Transverse colon (tissue), 4 donors: ENCODE results near the gene MFAP4. TPM values are rescaled to one million over a fixed set of nuclear protein-coding genes. Genes with fewer than 3 reads are reported as not detected.
A peak's percentile ranks its signal among the peaks of the same experiment; 100 is the strongest.

Experiments used
- DNase-seq: peaks from one replicate; pipeline ENCODE4 v3.0.0-alpha.2; 2019
- H3K27ac ChIP-seq, 4 donors: fragments of 200-600 bp; sonication (generic); 2 replicates each; pipeline ENCODE4 v1.5.1; 2016 to 2018; ENCODE audit warnings: inconsistent platforms in 4 of 4
- H3K27me3 ChIP-seq: fragments of 200-600 bp; sonication (generic); 2 replicates; pipeline ENCODE4 v1.5.1; 2017; ENCODE audit warnings: inconsistent platforms
- H3K36me3 ChIP-seq, 4 donors: fragments of 200-600 bp; sonication (generic); 2 replicates each; pipeline ENCODE4 v1.5.1; 2017 to 2019; ENCODE audit warnings: inconsistent platforms in 4 of 4
- H3K4me1 ChIP-seq, 4 donors: fragments of 200-600 bp; sonication (generic); 2 replicates each; pipeline ENCODE4 v1.5.1; 2017 to 2020; ENCODE audit warnings: inconsistent platforms in 4 of 4
- H3K4me3 ChIP-seq, 4 donors: fragments of 200-600 bp; sonication (generic); 1 replicate in 1 of 4; 2 replicates in 3 of 4; pipeline versions ENCODE4 v1.5.1 to v1.6.1; 2017 to 2019; ENCODE audit warnings: inconsistent platforms in 4 of 4
- H3K9me3 ChIP-seq, 2 donors: fragments of 200-600 bp; sonication (generic); 2 replicates each; pipeline ENCODE4 v1.5.1; 2017 to 2019; ENCODE audit warnings: inconsistent platforms in 2 of 2
- CTCF ChIP-seq, 5 experiments: fragments of 200-600 bp in 3 of 5; fragments of 450-650 bp in 2 of 5; sonication (generic) in 3 of 5; IDR thresholded peaks; 1 replicate in 2 of 5; 2 replicates in 3 of 5; pipeline ENCODE4 v1.5.1; 2016 to 2017; ENCODE audit warnings: antibody characterized with exemption in 5 of 5, inconsistent platforms in 3 of 5, mild to moderate bottlenecking in 2 of 5, moderate library complexity in 1 of 5
- EP300 ChIP-seq: sonication (generic); formaldehyde crosslinking; IDR thresholded peaks from one replicate; pipeline ENCODE4 v1.6.1; 2017; ENCODE audit warnings: antibody characterized with exemption, low read depth
- POLR2A ChIP-seq: fragments of 450-650 bp; IDR thresholded peaks from one replicate; pipeline ENCODE4 v1.6.1; 2016; ENCODE audit warnings: antibody characterized with exemption, mild to moderate bottlenecking, moderate library complexity
- POLR2AphosphoS5 ChIP-seq, 3 donors: sonication (generic); formaldehyde crosslinking; IDR thresholded peaks; one replicate each; pipeline ENCODE4 v1.6.1; 2016; ENCODE audit warnings: antibody characterized with exemption in 3 of 3
- WGBS, 2 donors: methylation state at CpG; one replicate each; pipeline ENCODE4 v1.1.5; 2018; ENCODE audit warnings: low coverage in 1 of 2; 5-methylcytosine and 5-hydroxymethylcytosine counted together
- in situ Hi-C, 4 donors: fragments of 200-750 bp; cut with MboI; loops; one replicate each; pipeline versions ENCODE4 v1.15.0 to v1.15.1; 2017; ENCODE audit warnings: low sequenced_read_pairs in 3 of 4, low pct_ligation_motif_present in 1 of 4, low pct_unique_long_range_greater_than_20kb in 1 of 4
- intact Hi-C: fragments of 100-400 bp; cut with DNase I; formaldehyde crosslinking; loops from one replicate; pipeline ENCODE4 v1.15.1; 2023; ENCODE audit warnings: low total_unique reads
- total RNA-seq, 4 donors: library from RNA; depleted of rRNA; stranded (reverse); fragments of >200 nt; gene quantifications; one replicate each; pipeline ENCODE4 v1.1.0, GENCODE V29; 2016

Gene MFAP4
- total RNA-seq, 4 donors from 2014 or later, result 39.7 to 67.3 (median 51.5) TPM

- Histone ChIP-seq H3K36me3 (no peaks in the 10 kb centered on the region), H3K4me1 (peaks cover 18 to 32% (median 19%) of the 10 kb centered on the region in 4 donors), H3K9me3 (no peaks in the 10 kb centered on the region), H3K27me3 (no peaks in the 10 kb centered on the region), H3K27ac (no peak overlapping the region), H3K4me3 (no peak overlapping the region)
- DNase-seq, result no peak
- in situ Hi-C loops (no loop called here), intact Hi-C loops (no loop called here)
- WGBS, 2 donors, result 83% methylated on average over 1 to 7 of the region's 7 CpGs
- TF ChIP-seq POLR2AphosphoS5 (IDR thresholded peaks at IDR 0.05) (no peak), EP300 (no peak), POLR2A (no peak), CTCF (IDR thresholded peaks at IDR 0.05) (no peak)
Observed at GRCh38 chr17:19391432-19391831, 4.4 kb upstream of the MFAP4 start.

DNA sequence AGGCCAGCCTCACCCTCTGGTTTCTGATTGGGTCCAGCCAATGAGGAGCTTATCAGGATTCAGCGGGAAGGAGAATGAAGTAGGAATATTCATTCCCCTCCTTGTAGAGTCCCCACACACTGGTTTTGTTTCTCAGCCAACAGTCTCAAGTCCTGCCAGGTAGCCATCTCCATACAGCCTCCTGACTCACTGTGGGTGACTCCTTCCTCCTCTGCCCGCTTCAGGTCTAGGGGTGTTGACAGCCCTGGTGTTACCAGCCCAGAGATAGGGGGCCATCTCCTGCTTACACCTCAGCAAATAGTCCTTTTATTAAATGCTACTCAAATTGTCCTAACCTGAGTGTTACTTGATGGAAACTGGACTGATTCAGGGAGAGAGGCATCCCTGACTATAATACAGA, 4.0 kb upstream of the MFAP4 start:
- no peaks in the 10 kb centered on the region for H3K27me3 ChIP-seq
- intact Hi-C loops (no loop called here), in situ Hi-C loops (no loop called here)
- TF ChIP-seq EP300, result no peak
- no peak for TF ChIP-seq POLR2A
- no peak for TF ChIP-seq POLR2AphosphoS5 (IDR thresholded peaks at IDR 0.05)
- TF ChIP-seq CTCF (IDR thresholded peaks at IDR 0.05), result no peak
- no peaks in the 10 kb centered on the region for H3K9me3 ChIP-seq
- DNase-seq, result no peak
- peaks cover 22 to 36% (median 23%) of the 10 kb centered on the region in 4 donors for H3K4me1 ChIP-seq
- no peak overlapping the region for H3K27ac ChIP-seq
- no peak overlapping the region for H3K4me3 ChIP-seq
- no peaks in the 10 kb centered on the region for H3K36me3 ChIP-seq
- WGBS, 2 donors, result 95% methylated on average over 2 of the region's 2 CpGs; no CpG with 5 or more reads in 1 of the 2 donors

- peak; percentile 6 for DNase-seq
- Histone ChIP-seq H3K36me3 (no peaks in the 10 kb centered on the region), H3K27ac (peak overlapping the region; percentile 84 to 95 (median 90)), H3K9me3 (no peaks in the 10 kb centered on the region), H3K4me3 (no peak overlapping the region), H3K4me1 (peaks cover 37 to 54% (median 41%) of the 10 kb centered on the region in 4 donors), H3K27me3 (no peaks in the 10 kb centered on the region)
- intact Hi-C loops, result no loop called here
- 62 to 93% methylated on average over 4 to 5 of the region's 5 CpGs for WGBS, 2 donors
- in situ Hi-C loops, result no loop called here
- TF ChIP-seq CTCF (IDR thresholded peaks at IDR 0.05) (no peak), POLR2A (no peak), EP300 (no peak), POLR2AphosphoS5 (IDR thresholded peaks at IDR 0.05) (no peak)
Observed at GRCh38 chr17:19388791-19389785, 2.1 kb upstream of the MFAP4 start.

DNA sequence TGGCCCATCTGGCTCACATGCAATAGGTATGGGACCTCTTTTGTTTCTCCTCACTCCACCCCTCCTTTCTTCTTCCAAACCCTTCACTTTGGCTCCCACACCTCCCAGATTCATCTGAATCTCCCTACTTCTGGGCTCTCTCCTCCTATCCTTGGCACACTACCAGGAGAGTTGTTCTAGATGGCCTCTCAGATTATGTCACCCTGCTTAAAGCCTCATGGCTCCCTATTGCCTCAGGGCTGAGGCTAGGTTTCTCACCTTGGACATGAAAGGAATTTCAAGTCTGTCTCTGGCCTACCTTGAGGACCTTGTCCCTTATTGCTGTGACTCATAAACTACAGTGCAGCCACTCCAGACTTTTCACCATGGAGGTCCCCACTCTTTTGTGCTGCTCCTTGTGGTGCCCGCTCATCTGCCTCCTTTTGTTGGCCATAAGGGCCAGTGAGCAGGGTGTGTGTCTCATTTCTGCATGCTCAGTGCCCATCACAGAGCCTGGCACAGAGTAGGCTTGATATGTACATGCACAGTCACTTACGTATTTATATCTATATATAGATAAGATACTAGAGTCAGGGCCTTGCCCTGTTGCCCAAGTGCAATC, 1.0 kb upstream of the MFAP4 start:
- no peaks in the 10 kb centered on the region for H3K27me3 ChIP-seq
- peaks cover 41 to 65% (median 48%) of the 10 kb centered on the region in 4 donors for H3K4me1 ChIP-seq
- H3K9me3 ChIP-seq, result no peaks in the 10 kb centered on the region
- H3K27ac ChIP-seq, result peak overlapping the region; percentile 84 to 95 (median 90)
- WGBS, 2 donors, result 90% methylated on average over 2 of the region's 2 CpGs; no CpG with 5 or more reads in 1 of the 2 donors
- H3K36me3 ChIP-seq, result no peaks in the 10 kb centered on the region
- DNase-seq, result no peak
- no peak overlapping the region for H3K4me3 ChIP-seq
- TF ChIP-seq POLR2A (no peak), POLR2AphosphoS5 (IDR thresholded peaks at IDR 0.05) (no peak), EP300 (no peak), CTCF (IDR thresholded peaks at IDR 0.05) (no peak)
- intact Hi-C loops, result no loop called here
- in situ Hi-C loops, result no loop called here
